Neuron (in vitro differentiated cells): ENCODE data around the gene NXF1.
"Not testable (repeated sequence)": the region's sequence is repeated elsewhere in the genome, so short reads cannot be mapped to it uniquely, and the experiment has no call there.

Experiments used
- H2AFZ ChIP-seq: one replicate; pipeline ENCODE4 v1.6.1; 2013; ENCODE audit warnings: low read depth, mild to moderate bottlenecking, inconsistent platforms, low read length, moderate library complexity
- H3K27me3 ChIP-seq: one replicate; pipeline ENCODE4 v1.6.1; 2013; ENCODE audit warnings: low read length; ENCODE audit not compliant: insufficient read depth
- H3K36me3 ChIP-seq: one replicate; pipeline ENCODE4 v1.6.1; 2013; ENCODE audit warnings: low read length; ENCODE audit not compliant: insufficient read depth
- H3K4me1 ChIP-seq: one replicate; pipeline ENCODE4 v1.6.1; 2013; ENCODE audit warnings: low read length; ENCODE audit not compliant: insufficient read depth
- H3K4me3 ChIP-seq: 2 replicates; pipeline ENCODE4 v1.5.1; 2013; ENCODE audit warnings: mild to moderate bottlenecking, low read length, moderate library complexity
- H3K9me3 ChIP-seq: one replicate; pipeline ENCODE4 v1.6.1; 2013; ENCODE audit warnings: low read length

The NXF1 gene

GRCh38 chr11:62842171-62842741, 37.0 kb upstream of the NXF1 start:
- H2AFZ ChIP-seq = peak overlapping the region; percentile 64
- H3K27me3 ChIP-seq = no peaks in the 10 kb centered on the region
- H3K4me1 ChIP-seq = peaks cover 18% of the 10 kb centered on the region
- H3K4me3 ChIP-seq = peak overlapping the region; percentile 52
- H3K9me3 ChIP-seq = no peaks in the 10 kb centered on the region
- peaks cover 7% of the 10 kb centered on the region for H3K36me3 ChIP-seq

DNA sequence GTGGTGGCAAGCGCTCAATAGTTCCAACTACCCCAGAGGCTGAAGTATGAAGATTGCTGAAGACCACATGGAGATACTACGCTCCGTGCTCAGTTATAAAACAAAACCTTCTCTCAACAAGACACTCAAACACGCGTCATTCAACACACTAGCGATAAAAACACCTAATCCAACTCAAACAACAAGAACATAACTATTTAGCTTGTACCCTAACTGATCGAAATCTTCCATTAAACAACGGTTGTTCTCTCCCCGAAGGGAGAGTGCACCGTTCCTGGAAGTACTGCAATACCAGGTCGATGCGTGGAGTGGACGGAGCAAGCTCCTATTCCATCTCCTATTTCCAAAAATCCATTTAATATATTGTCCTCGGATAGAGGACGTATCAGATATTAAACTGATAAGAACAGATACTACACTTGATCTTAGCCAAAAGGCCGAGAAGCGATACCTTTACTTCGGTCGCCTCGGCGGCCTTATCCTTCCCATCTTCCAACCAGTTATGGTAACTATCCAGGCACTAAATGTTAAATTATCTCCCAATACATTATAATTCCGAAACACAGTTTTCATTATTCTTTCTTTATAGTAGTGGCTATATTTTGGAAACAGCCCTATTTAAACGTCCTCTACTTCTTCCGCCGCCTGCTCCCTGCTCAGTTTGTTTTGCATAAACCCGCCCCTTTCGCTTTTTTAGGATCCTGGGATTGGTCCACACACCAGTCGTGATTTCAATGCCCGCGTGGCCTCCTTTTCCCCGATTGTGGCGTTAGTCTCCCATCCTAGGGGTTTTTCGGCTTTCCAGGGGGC, 36.3 kb upstream of the NXF1 start:
- Histone ChIP-seq H3K9me3 (no peaks in the 10 kb centered on the region), H3K27me3 (no peaks in the 10 kb centered on the region), H2AFZ (peak overlapping the region; percentile 64), H3K4me3 (peak overlapping the region; percentile 52), H3K36me3 (peaks cover 7% of the 10 kb centered on the region), H3K4me1 (peaks cover 18% of the 10 kb centered on the region)

- H2AFZ ChIP-seq = peak overlapping the region; percentile 32
- H3K4me3 ChIP-seq = peak overlapping the region; percentile 81
- peaks cover 18% of the 10 kb centered on the region for H3K4me1 ChIP-seq
- not testable (repeated sequence) for H3K27me3 ChIP-seq, H3K9me3 ChIP-seq
- peaks cover 12% of the 10 kb centered on the region for H3K36me3 ChIP-seq
These were observed 35.6 kb upstream of the NXF1 start for GRCh38 chr11:62840721-62841360.

GRCh38 chr11:62839050-62839945, 34.1 kb upstream of the NXF1 start, which contains the start of gene WDR74:
TSS of gene WDR74 (minus strand) at chr11:62839590. CDS start at chr11:62839570, 20 bp downstream.
- Histone ChIP-seq H3K9me3 (no peaks in the 10 kb centered on the region), H3K4me1 (peaks cover 18% of the 10 kb centered on the region), H2AFZ (peak within 1 kb of the TSS; percentile 32), H3K36me3 (peaks cover 27% of the 10 kb centered on the region), H3K4me3 (peak within 1 kb of the TSS; percentile 81), H3K27me3 (no peaks in the 10 kb centered on the region)

DNA sequence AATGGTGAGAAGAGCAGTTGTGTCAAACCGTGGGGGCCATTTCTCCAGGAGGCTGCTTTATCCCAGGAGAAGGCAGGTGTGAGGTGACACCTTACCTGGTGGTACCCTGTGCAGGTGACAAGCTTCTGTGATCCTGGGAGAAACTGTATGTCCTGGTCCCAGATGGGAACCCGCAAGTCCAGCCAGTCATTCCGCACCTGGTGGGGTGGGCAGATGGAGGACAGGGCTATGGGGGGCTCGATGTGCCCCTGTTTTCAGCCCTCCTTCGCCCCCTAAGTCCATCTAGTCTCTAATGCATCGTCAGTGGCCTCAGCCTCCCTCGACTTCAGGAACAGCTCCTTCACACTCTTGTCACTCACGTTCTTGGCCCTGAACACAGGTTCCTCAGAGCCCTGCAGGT, 30.1 kb upstream of the NXF1 start:
- peaks cover 22% of the 10 kb centered on the region for H3K4me1 ChIP-seq
- no peaks in the 10 kb centered on the region for H3K27me3 ChIP-seq
- H3K4me3 ChIP-seq = no peak overlapping the region
- H2AFZ ChIP-seq = no peak overlapping the region
- H3K36me3 ChIP-seq = peaks cover 38% of the 10 kb centered on the region
- H3K9me3 ChIP-seq = no peaks in the 10 kb centered on the region

GRCh38 chr11:62832336-62833234, 27.3 kb upstream of the NXF1 start, which contains the start of gene TEX54:
TSS of gene TEX54 (minus strand) at chr11:62832841.
- H3K27me3 ChIP-seq = no peaks in the 10 kb centered on the region
- peaks cover 38% of the 10 kb centered on the region for H3K36me3 ChIP-seq
- peak within 1 kb of the TSS; percentile 81 for H3K4me3 ChIP-seq
- H3K4me1 ChIP-seq = peaks cover 18% of the 10 kb centered on the region
- H3K9me3 ChIP-seq = no peaks in the 10 kb centered on the region
- peak within 1 kb of the TSS; percentile 84 for H2AFZ ChIP-seq

GRCh38 chr11:62831520-62832335, 26.5 kb upstream of the NXF1 start, which contains the start of gene STX5:
TSS of gene STX5 (minus strand) at chr11:62832051. CDS start at chr11:62831243, 808 bp downstream.
- Histone ChIP-seq H3K4me3 (peak within 1 kb of the TSS; percentile 81), H2AFZ (peak within 1 kb of the TSS; percentile 84), H3K27me3 (no peaks in the 10 kb centered on the region), H3K36me3 (peaks cover 39% of the 10 kb centered on the region), H3K9me3 (no peaks in the 10 kb centered on the region), H3K4me1 (peaks cover 18% of the 10 kb centered on the region)

DNA sequence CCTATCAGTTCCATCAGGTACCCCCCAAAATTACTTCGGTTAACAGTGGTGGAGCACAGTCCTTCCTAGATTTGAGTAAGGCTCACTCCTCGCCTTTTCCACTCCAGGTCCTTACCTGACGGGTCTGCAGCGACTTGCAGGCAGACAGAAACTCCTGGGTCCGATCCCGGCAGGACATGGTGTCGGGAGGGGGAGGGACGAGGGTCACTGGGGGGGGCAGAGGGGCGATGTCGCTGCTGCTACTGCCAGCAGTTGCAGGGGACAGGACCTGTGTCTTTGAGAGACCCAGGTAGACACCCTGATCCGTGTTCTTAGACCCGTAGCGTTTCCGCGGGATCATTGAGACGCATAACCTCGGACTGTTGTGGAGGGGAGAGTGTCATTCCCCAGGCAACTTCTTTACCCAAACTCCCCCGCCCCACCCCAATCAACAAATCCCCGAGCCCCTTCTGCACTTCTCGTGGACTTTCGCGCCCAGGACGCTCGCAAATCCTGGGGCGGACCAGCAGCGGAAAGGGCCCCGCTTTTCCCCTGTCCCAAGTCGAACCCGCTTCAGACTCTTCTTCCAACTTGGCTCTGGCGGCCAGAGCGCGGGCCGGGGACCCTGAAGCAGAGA, 25.8 kb upstream of the NXF1 start:
- Histone ChIP-seq H3K4me1 (peaks cover 18% of the 10 kb centered on the region), H3K27me3 (no peaks in the 10 kb centered on the region), H3K9me3 (no peaks in the 10 kb centered on the region), H3K4me3 (peak overlapping the region; percentile 81), H2AFZ (peak overlapping the region; percentile 84), H3K36me3 (peaks cover 36% of the 10 kb centered on the region)

DNA sequence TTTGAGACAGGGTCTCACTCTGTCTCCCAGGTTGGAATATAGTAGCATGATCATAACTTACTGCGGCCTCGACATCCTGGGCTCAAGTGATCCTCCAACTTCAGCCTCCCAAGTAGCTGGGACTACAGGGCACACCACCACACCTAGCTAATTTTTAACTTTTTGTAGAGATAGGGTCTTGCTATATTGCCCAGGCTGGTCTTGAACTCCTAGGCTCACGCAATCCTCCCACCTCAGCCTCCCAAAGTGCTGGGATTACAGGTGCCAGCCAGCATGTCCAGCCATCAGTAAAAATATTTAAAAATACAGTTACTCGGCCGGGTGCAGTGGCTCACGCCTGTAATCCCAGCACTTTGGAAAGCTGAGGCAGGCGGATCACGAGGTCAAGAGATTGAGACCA, 22.9 kb upstream of the NXF1 start:
- Histone ChIP-seq H3K4me1 (peaks cover 14% of the 10 kb centered on the region), H3K36me3 (peaks cover 36% of the 10 kb centered on the region)
- H3K27me3 ChIP-seq, H3K4me3 ChIP-seq, H3K9me3 ChIP-seq, H2AFZ ChIP-seq: not testable (repeated sequence)

DNA sequence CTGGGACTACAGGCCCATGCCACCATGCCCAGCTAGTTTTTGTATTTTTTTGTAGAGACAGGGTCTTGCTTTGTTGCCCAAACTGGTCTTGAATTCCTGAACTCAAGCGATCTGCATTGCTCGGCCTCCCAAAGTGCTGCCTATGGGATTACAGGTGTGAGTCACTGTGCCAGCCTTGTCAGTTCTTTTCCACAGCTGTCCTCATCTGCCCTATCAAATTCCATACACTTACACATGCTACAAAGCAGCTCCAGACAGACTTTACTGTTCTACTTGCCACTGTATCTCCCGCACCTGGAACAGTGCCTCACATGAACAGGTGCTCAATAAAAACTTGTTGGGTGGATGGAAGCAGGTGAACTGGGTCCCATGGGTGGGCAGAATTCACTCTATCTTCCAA, 18.4 kb upstream of the NXF1 start:
- no peaks in the 10 kb centered on the region for H3K4me1 ChIP-seq
- no peaks in the 10 kb centered on the region for H3K9me3 ChIP-seq
- no peaks in the 10 kb centered on the region for H3K27me3 ChIP-seq
- H3K36me3 ChIP-seq = peaks cover 59% of the 10 kb centered on the region
- no peak overlapping the region for H2AFZ ChIP-seq
- no peak overlapping the region for H3K4me3 ChIP-seq

DNA sequence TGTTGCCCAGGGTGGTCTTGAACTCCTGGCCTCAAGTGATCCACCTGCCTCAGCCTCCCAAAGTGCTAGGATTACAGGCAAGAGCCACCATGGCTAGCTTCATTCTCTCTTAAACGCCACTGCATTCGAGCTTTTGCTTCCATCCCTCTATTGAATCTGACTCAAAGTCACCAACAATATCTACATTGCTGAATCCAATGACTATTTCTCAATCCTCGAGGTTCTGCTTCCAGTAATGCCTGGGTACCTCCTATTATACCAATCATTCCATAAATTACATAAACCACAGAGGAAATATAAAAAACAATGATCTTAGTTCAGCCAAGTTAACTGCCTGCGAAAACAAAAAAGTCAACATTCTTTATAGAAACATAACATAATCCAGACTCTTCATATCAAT, 11.9 kb upstream of the NXF1 start:
- H3K4me1 ChIP-seq = no peaks in the 10 kb centered on the region
- H3K4me3 ChIP-seq = no peak overlapping the region
- no peaks in the 10 kb centered on the region for H3K27me3 ChIP-seq
- no peaks in the 10 kb centered on the region for H3K9me3 ChIP-seq
- no peak overlapping the region for H2AFZ ChIP-seq
- peaks cover 37% of the 10 kb centered on the region for H3K36me3 ChIP-seq
